HepG2 (cell line): ENCODE data around the gene NCKAP5L. TPM values are rescaled to one million over a fixed set of nuclear protein-coding genes. Genes with fewer than 3 reads are reported as not detected.

Experiments
- BCL3 ChIP-seq: sonication (generic); formaldehyde crosslinking; IDR thresholded peaks from 2 replicates; pipeline ENCODE4 v1.5.1; 2020; ENCODE audit warnings: mild to moderate bottlenecking, missing genetic modification reagents, moderate library complexity
- DZIP1 ChIP-seq: sonication (generic); formaldehyde crosslinking; IDR thresholded peaks from 2 replicates; pipeline ENCODE4 v1.5.0; 2020; ENCODE audit warnings: mild to moderate bottlenecking, missing genetic modification reagents
- ELF3 ChIP-seq: IDR thresholded peaks from 2 replicates; pipeline ENCODE4 v1.6.1; 2016; ENCODE audit warnings: missing genetic modification reagents, missing compliant biosample characterization
- HOMEZ ChIP-seq: IDR thresholded peaks from 2 replicates; pipeline ENCODE4 v1.6.1; 2016; ENCODE audit warnings: low read depth
- KDM2A ChIP-seq: sonication (generic); formaldehyde crosslinking; IDR thresholded peaks from 2 replicates; pipeline ENCODE4 v1.4.0; 2020; ENCODE audit warnings: low read depth, missing genetic modification reagents, borderline replicate concordance
- MXD4 ChIP-seq: IDR thresholded peaks from 2 replicates; pipeline ENCODE4 v1.6.1; 2016; ENCODE audit warnings: mild to moderate bottlenecking, missing biosample characterization, missing genetic modification reagents
- RFXAP ChIP-seq: sonication (generic); formaldehyde crosslinking; IDR thresholded peaks from 2 replicates; pipeline ENCODE4 v1.4.0; 2020; ENCODE audit warnings: missing genetic modification reagents, borderline replicate concordance
- RNF2 ChIP-seq: fragments of 450-650 bp; conservative IDR thresholded peaks from 2 replicates; pipeline ENCODE4 v1.6.1; 2016; ENCODE audit warnings: low read depth
- SAP130 ChIP-seq: IDR thresholded peaks from 2 replicates; pipeline ENCODE4 v1.6.1; 2016; ENCODE audit warnings: low read depth
- TAF1 ChIP-seq: sonication (generic); formaldehyde crosslinking; IDR thresholded peaks from 2 replicates; pipeline ENCODE4 v1.4.0; 2020; ENCODE audit warnings: missing genetic modification reagents
- TCF7L2 ChIP-seq: IDR thresholded peaks from 2 replicates; pipeline ENCODE4 v1.6.1; 2011; ENCODE audit warnings: mild to moderate bottlenecking, low read depth, low read length, moderate library complexity
- XRCC5 ChIP-seq: fragments of 200-400 bp; formaldehyde crosslinking; optimal IDR thresholded peaks from 2 replicates; pipeline ENCODE3; 2017; ENCODE audit warnings: mild to moderate bottlenecking, low read length
- ZBTB49 ChIP-seq: sonication (generic); formaldehyde crosslinking; IDR thresholded peaks from 2 replicates; pipeline ENCODE4 v1.4.0; 2020; ENCODE audit warnings: missing genetic modification reagents, borderline replicate concordance
- ZNF230 ChIP-seq: sonication (generic); formaldehyde crosslinking; IDR thresholded peaks from 2 replicates; pipeline ENCODE4 v1.4.0; 2020; ENCODE audit warnings: mild to moderate bottlenecking, missing genetic modification reagents
- ZNF33B ChIP-seq: sonication (generic); formaldehyde crosslinking; IDR thresholded peaks from 2 replicates; pipeline ENCODE4 v1.5.1; 2020; ENCODE audit warnings: mild to moderate bottlenecking, missing genetic modification reagents
- ZNF572 ChIP-seq: sonication (generic); formaldehyde crosslinking; IDR thresholded peaks from 2 replicates; pipeline ENCODE4 v1.5.1; 2020; ENCODE audit warnings: mild to moderate bottlenecking, missing genetic modification reagents
- ZNF607 ChIP-seq: sonication (generic); formaldehyde crosslinking; IDR thresholded peaks from 2 replicates; pipeline ENCODE4 v1.5.1; 2020; ENCODE audit warnings: missing genetic modification reagents, mild to moderate bottlenecking, borderline replicate concordance
- polyA plus RNA-seq, 8 experiments: library from polyadenylated mRNA; depleted of rRNA in 3 of 8; stranded (reverse) in 7 of 8; unstranded in 1 of 8; fragments of >200 nt; fragmentation: Illumina TruSeq in 4 of 8; extraction: Trizol in 4 of 8; gene quantifications; 2 replicates each; pipeline versions ENCODE4 v1.2.1 to v1.2.3, GENCODE V29; 2011 to 2016; ENCODE audit warnings: low read depth in 4 of 8, missing spikeins in 1 of 8, mixed read lengths in 1 of 8; ENCODE audit not compliant: insufficient read depth in 1 of 8
- total RNA-seq, 5 experiments: library from RNA; depleted of rRNA; stranded (reverse); fragments of >200 nt; fragmentation: Illumina TruSeq; extraction: Trizol; gene quantifications; 2 replicates each; pipeline ENCODE4 v1.2.3, GENCODE V29; 2016; ENCODE audit warnings: low read depth in 1 of 5
- TF ChIP-seq, protein P1 (sequence below): sonication (generic); formaldehyde crosslinking; IDR thresholded peaks from 2 replicates; pipeline ENCODE4 v1.8.0; 2022; ENCODE audit warnings: mild to moderate bottlenecking, missing genetic modification reagents, borderline replicate concordance

Gene NCKAP5L
- total and polyA plus RNA-seq, 2 of the 13 experiments (the other 11 are each of a cell fraction or from before 2014, with no cell fraction given) = 4.1 to 9.0 TPM

DNA sequence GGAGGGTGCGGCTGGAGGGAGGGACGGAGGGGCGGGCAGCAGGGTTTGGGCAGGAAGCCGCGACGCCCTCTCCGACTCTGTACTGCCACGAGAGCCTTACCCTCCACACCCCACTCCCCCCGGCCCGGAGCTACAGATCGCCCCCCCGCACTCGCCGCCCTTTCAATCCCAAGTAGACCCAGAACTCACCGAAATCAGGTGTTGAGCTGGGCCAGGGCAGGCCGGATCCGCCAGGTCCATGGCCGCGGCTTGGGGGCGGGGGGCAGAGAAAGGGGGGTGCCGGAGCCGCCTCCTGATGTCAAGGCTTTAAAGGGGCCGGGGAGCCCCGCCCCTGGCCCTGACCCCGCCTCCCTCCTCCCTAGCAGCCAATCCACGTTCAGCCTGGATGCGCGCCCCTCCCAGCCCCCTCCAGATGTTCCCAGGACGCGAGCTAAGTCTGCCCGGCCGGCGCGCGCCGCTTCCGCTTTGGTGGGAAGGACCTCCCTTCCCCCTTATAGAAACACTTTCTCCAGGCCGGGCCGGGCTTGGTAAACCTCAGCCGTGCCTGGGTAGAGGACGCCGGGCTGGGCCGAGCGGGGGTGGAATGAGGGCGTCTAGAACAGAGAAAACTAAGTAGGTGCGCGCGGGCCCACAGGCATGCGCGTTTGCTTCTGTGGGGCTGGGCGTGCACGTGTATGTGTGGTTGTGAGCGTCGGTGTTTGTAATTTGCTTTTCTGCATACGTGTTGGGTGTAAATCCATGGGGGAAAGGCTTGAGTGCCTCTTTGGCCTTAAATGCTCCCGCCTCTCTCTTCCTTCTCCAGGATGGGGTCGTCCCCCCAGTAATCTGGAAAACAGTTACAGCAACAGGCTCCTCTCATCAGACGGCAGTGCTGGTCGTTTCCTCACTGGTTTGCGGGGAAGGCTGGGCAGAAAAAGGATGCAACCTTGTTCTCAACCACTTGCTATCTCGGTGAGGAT is at the start of gene NCKAP5L (continued):
- TF ChIP-seq ZNF607 = peak; percentile 78; the same call in 1 of the 2 replicates
- TF ChIP-seq HOMEZ (CRISPR knock-in tag) = 0 out of 2 replicates have a peak, but pooled peaks have one; percentile 11
- TF ChIP-seq ELF3 (CRISPR knock-in tag) = peak; percentile 81
- TF ChIP-seq, protein P1, sequence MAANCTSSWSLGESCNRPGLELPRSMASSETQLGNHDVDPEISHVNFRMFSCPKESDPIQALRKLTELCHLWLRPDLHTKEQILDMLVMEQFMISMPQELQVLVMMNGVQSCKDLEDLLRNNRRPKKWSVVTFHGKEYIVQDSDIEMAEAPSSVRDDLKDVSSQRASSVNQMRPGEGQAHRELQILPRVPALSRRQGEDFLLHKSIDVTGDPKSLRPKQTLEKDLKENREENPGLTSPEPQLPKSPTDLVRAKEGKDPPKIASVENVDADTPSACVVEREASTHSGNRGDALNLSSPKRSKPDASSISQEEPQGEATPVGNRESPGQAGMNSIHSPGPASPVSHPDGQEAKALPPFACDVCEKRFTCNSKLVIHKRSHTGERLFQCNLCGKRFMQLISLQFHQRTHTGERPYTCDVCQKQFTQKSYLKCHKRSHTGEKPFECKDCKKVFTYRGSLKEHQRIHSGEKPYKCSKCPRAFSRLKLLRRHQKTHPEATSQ = peak; percentile 61; the same call in 1 of the 2 replicates
- TF ChIP-seq KDM2A (CRISPR knock-in tag) = peak; percentile 56; the same call in 1 of the 2 replicates
- TF ChIP-seq SAP130 (CRISPR knock-in tag) = peak; percentile 98
- TF ChIP-seq ZBTB49 (CRISPR knock-in tag) = peak; percentile 13; the same call in 1 of the 2 replicates
- no peak for TF ChIP-seq TCF7L2
- peak; percentile 54 for TF ChIP-seq XRCC5
- TF ChIP-seq RNF2 = 0 out of 2 replicates have a peak, but pooled peaks have one; percentile 37
- no peak for TF ChIP-seq DZIP1 (CRISPR knock-in tag)
- no peak for TF ChIP-seq ZNF230 (CRISPR knock-in tag)
- 0 out of 2 replicates have a peak, but pooled peaks have one; percentile 52 for TF ChIP-seq ZNF572 (CRISPR knock-in tag)
- peak; percentile 82 for TF ChIP-seq TAF1
- TF ChIP-seq BCL3 (CRISPR knock-in tag) = 0 out of 2 replicates have a peak, but pooled peaks have one; percentile 30
- TF ChIP-seq MXD4 (CRISPR knock-in tag) = peak; percentile 79
- TF ChIP-seq RFXAP (CRISPR knock-in tag) = no peak
- 0 out of 2 replicates have a peak, but pooled peaks have one; percentile 75 for TF ChIP-seq ZNF33B (CRISPR knock-in tag)
